Astrocyte of the cerebellum (primary cell): ENCODE data around the gene MAGI1.

Source experiments
- DNase-seq: peaks from one replicate; pipeline ENCODE4 v3.0.0-alpha.2; 2011; ENCODE audit warnings: low read depth
- H3K4me3 ChIP-seq: 2 replicates; pipeline ENCODE4 v1.5.1; 2011; ENCODE audit warnings: mild to moderate bottlenecking, low read depth, low read length, moderate library complexity
- CTCF ChIP-seq: IDR thresholded peaks from 2 replicates; pipeline ENCODE4 v1.5.1; 2012; ENCODE audit warnings: low read length, low read depth, moderate library complexity, mild to moderate bottlenecking; ENCODE audit errors: missing control alignments
- in situ Hi-C: cut with HindIII; loops from 2 replicates; pipeline ENCODE4 v1.10.0; 2017; ENCODE audit warnings: low sequenced_read_pairs

MAGI1 gene

GRCh38 chr3:65635657-65636056 lies 403.1 kb downstream of the MAGI1 start:
- in situ Hi-C loops = no loop called here
- H3K4me3 ChIP-seq = no peak overlapping the region
- DNase-seq = no peak
- no peak for TF ChIP-seq CTCF

DNA sequence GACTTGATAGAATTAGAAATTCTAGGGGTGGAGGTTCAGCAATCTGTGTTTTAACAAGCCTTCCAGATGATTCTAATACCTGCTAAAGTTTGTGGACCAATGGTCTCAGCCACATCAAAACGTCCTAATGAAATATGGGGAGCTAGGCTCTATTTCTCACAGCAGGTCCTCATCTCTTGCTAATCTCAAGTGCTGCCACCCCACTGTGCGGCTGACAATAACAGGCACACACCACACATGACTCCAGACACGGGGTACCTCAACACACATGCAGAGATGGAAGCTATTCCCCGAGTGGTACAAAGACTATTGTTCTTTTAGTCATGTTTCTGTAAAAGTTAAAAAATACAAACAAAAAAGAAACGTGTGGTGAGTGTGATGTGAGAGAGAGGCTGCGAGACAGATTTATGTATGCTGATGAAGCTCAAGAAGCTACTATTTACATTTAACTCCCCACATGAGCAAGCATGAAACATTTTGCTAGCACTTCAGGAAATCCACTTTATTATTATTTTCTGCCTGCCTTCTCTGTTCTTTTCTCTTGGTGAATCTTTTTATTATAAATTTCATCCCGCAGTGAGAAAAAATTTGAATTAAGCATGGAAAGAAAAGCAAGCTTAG lies 405.6 kb downstream of the MAGI1 start:
- no peak overlapping the region for H3K4me3 ChIP-seq
- DNase-seq = no peak
- in situ Hi-C loops = no loop called here
- no peak for TF ChIP-seq CTCF

- no peak for DNase-seq
- no peak overlapping the region for H3K4me3 ChIP-seq
- in situ Hi-C loops = no loop called here
- TF ChIP-seq CTCF = no peak
These were observed 406.3 kb downstream of the MAGI1 start for GRCh38 chr3:65632414-65632813.

GRCh38 chr3:65628978-65629377 lies 409.7 kb downstream of the MAGI1 start:
- no peak for DNase-seq
- in situ Hi-C loops = no loop called here
- no peak for TF ChIP-seq CTCF
- no peak overlapping the region for H3K4me3 ChIP-seq

GRCh38 chr3:65627062-65627461 lies 411.7 kb downstream of the MAGI1 start:
- no peak overlapping the region for H3K4me3 ChIP-seq
- TF ChIP-seq CTCF = no peak
- no peak for DNase-seq
- in situ Hi-C loops = no loop called here

GRCh38 chr3:65625305-65625704 lies 413.4 kb downstream of the MAGI1 start:
- no peak overlapping the region for H3K4me3 ChIP-seq
- in situ Hi-C loops = no loop called here
- DNase-seq = no peak
- TF ChIP-seq CTCF = no peak
